ENCODE results near the gene LST1. TPM values are rescaled to one million over a fixed set of nuclear protein-coding genes. Genes with fewer than 3 reads are reported as not detected.

LST1 gene
- total RNA-seq, 4 donors from 2014 or later, result 1.6 to 22.3 (median 4.1) TPM; not detected in 1

GRCh38 chr6:31631209-31631608 lies 45.1 kb downstream of the LST1 start:
- Histone ChIP-seq H3K27me3 (no peaks in the 10 kb centered on the region), H3K27ac (no peak overlapping the region), H3K36me3 (peaks cover 7 to 100% of the 10 kb centered on the region in 2 donors), H3K4me1 (no peaks in the 10 kb centered on the region), H3K4me3 (no peak overlapping the region), H3K9me3 (no peaks in the 10 kb centered on the region)
- TF ChIP-seq POLR2A (IDR thresholded peaks at IDR 0.05) (no peak), CTCF (IDR thresholded peaks at IDR 0.05 in 4 of 5, conservative IDR thresholded peaks at IDR 0.05 in 1 of 5) (no peak)
- ATAC-seq, result no peak
- DNase-seq, result no peak
- intact Hi-C loops (cut with DNase I; ENCODE audit: low total_unique reads), result no loop called here
- in situ Hi-C loops (cut with MboI; ENCODE audit: low sequenced_read_pairs in 4 of 4), result no loop called here

DNA sequence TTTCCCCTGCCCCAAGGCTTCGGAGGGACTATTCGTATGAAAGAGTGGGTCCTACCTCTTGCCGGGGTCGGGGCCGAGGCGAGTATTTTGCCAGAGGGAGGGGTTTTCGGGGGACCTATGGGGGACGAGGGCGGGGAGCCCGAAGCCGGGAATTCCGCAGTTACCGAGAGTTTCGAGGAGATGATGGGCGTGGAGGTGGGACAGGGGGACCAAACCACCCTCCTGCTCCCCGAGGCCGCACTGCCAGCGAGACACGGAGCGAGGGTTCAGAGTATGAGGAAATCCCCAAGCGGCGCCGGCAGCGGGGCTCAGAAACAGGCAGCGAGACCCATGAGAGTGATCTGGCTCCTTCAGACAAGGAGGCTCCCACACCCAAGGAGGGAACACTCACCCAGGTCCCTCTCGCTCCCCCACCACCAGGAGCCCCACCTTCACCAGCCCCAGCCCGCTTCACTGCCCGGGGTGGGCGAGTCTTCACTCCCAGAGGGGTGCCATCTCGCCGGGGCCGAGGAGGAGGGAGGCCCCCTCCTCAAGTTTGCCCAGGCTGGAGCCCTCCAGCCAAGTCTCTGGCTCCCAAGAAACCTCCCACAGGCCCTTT lies 45.7 kb downstream of the LST1 start:
- in situ Hi-C loops (cut with MboI; ENCODE audit: low sequenced_read_pairs in 4 of 4), result no loop called here
- intact Hi-C loops (cut with DNase I; ENCODE audit: low total_unique reads), result no loop called here
- no peak overlapping the region for H3K4me3 ChIP-seq
- no peaks in the 10 kb centered on the region for H3K27me3 ChIP-seq
- H3K4me1 ChIP-seq, result no peaks in the 10 kb centered on the region
- DNase-seq (no peak), ATAC-seq (no peak)
- H3K36me3 ChIP-seq, result peaks cover 2 to 100% of the 10 kb centered on the region in 2 donors
- no peak overlapping the region for H3K27ac ChIP-seq
- no peaks in the 10 kb centered on the region for H3K9me3 ChIP-seq
- TF ChIP-seq CTCF (IDR thresholded peaks at IDR 0.05 in 4 of 5, conservative IDR thresholded peaks at IDR 0.05 in 1 of 5) (no peak), POLR2A (IDR thresholded peaks at IDR 0.05) (no peak)

DNA sequence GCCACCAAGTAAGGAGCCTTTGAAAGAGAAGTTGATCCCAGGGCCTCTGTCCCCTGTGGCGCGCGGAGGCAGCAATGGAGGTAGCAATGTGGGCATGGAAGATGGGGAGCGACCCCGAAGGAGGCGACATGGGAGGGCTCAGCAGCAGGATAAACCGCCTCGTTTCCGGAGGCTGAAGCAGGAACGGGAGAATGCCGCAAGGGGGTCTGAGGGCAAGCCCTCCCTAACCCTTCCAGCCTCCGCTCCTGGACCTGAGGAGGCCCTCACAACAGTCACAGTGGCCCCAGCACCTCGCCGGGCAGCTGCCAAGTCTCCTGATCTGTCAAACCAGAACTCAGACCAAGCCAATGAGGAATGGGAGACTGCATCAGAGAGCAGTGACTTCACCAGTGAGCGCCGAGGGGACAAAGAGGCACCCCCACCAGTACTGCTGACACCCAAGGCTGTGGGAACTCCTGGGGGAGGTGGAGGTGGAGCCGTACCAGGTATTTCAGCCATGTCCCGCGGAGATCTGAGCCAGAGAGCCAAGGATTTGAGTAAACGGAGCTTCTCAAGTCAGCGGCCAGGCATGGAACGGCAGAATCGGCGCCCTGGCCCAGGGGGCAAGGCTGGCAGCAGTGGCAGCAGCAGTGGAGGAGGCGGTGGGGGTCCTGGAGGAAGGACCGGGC lies 46.3 kb downstream of the LST1 start:
- no peaks in the 10 kb centered on the region for H3K9me3 ChIP-seq
- peak overlapping the region in 1 of 4 donors; percentile 3 for H3K27ac ChIP-seq
- H3K4me1 ChIP-seq, result no peaks in the 10 kb centered on the region
- DNase-seq (no peak), ATAC-seq (no peak)
- TF ChIP-seq POLR2A (IDR thresholded peaks at IDR 0.05), result no peak
- no peak for TF ChIP-seq CTCF (IDR thresholded peaks at IDR 0.05 in 4 of 5, conservative IDR thresholded peaks at IDR 0.05 in 1 of 5)
- no peak overlapping the region for H3K4me3 ChIP-seq
- H3K27me3 ChIP-seq, result no peaks in the 10 kb centered on the region
- H3K36me3 ChIP-seq, result peaks cover 2 to 100% of the 10 kb centered on the region in 2 donors
- intact Hi-C loops (cut with DNase I; ENCODE audit: low total_unique reads) (no loop called here), in situ Hi-C loops (cut with MboI; ENCODE audit: low sequenced_read_pairs in 4 of 4) (no loop called here)

DNA sequence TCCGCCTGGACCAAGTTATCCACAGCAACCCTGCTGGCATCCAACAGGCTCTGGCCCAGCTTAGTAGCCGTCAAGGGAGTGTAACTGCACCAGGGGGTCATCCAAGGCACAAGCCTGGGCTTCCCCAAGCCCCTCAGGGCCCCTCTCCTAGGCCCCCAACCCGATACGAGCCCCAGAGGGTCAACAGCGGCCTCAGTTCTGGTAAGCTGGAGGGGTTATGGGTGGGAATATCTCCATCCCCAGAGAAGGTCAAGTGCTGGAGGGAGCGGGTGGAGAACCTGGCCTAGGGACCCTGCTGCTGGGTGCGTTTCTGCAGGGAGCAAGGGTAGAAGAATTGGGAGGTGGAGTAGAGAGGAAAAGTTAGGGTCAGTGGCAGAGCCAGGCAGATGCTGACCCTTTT lies 47.4 kb downstream of the LST1 start:
- Histone ChIP-seq H3K4me3 (no peak overlapping the region), H3K9me3 (no peaks in the 10 kb centered on the region), H3K36me3 (peaks cover 0 to 99% of the 10 kb centered on the region in 2 donors), H3K27me3 (no peaks in the 10 kb centered on the region), H3K4me1 (no peaks in the 10 kb centered on the region), H3K27ac (no peak overlapping the region)
- ATAC-seq, result no peak
- intact Hi-C loops (cut with DNase I; ENCODE audit: low total_unique reads) (no loop called here), in situ Hi-C loops (cut with MboI; ENCODE audit: low sequenced_read_pairs in 4 of 4) (no loop called here)
- DNase-seq, result no peak
- TF ChIP-seq POLR2A (IDR thresholded peaks at IDR 0.05), result no peak

GRCh38 chr6:31634131-31634530 lies 48.1 kb downstream of the LST1 start:
- DNase-seq, result no peak
- TF ChIP-seq CTCF (IDR thresholded peaks at IDR 0.05 in 4 of 5, conservative IDR thresholded peaks at IDR 0.05 in 1 of 5) (no peak), POLR2A (IDR thresholded peaks at IDR 0.05) (no peak)
- H3K36me3 ChIP-seq, result peaks cover 0 to 97% of the 10 kb centered on the region in 2 donors
- intact Hi-C loops (cut with DNase I; ENCODE audit: low total_unique reads), result no loop called here
- in situ Hi-C loops (cut with MboI; ENCODE audit: low sequenced_read_pairs in 4 of 4), result no loop called here
- no peak overlapping the region for H3K4me3 ChIP-seq
- H3K27ac ChIP-seq, result no peak overlapping the region
- no peaks in the 10 kb centered on the region for H3K27me3 ChIP-seq
- ATAC-seq, result no peak
- H3K9me3 ChIP-seq, result no peaks in the 10 kb centered on the region
- no peaks in the 10 kb centered on the region for H3K4me1 ChIP-seq

Data from gastrocnemius medialis (tissue), 4 donors.